Measurements from ENCODE around the gene USP9Y.
"Not testable (repeated sequence)": the region's sequence is repeated elsewhere in the genome, so short reads cannot be mapped to it uniquely, and the experiment has no call there.

Gene USP9Y

DNA sequence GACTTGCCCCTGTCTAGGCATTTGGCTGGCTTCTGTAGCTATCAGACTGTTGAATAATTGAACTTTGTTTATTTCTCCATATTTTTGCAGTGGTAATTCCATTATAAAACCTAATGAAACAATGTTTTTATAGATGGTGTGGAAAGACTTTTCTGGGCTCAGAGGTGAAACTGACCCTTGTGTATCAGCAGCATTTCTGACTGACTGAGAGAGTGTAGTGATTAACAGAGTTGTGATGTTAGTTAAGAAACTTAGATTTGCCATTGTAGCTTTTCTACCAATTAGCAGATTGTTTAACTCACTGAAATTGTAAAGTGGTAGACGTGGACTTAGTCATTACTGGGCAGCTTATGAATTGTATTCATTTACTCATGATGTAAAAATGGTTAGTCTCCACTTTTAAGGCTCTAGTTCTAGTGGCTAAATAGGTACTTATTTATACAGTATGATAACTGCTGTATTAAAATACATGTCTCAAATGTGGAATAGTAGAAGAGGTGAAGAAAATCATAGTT is at the start of gene USP9Y:
Gene USP9Y (plus strand): TSS at position 51 of the 515 bp plus-strand sequence. CDS start 8,217 bp downstream, outside the sequence.
- no peak for DNase-seq (ENCODE audit: low read depth in 2 of 2)

- DNase-seq (ENCODE audit: low read depth in 2 of 2), result no peak
These were observed 49.4 kb upstream of the USP9Y start for GRCh38 chrY:12651621-12652036.

DNA sequence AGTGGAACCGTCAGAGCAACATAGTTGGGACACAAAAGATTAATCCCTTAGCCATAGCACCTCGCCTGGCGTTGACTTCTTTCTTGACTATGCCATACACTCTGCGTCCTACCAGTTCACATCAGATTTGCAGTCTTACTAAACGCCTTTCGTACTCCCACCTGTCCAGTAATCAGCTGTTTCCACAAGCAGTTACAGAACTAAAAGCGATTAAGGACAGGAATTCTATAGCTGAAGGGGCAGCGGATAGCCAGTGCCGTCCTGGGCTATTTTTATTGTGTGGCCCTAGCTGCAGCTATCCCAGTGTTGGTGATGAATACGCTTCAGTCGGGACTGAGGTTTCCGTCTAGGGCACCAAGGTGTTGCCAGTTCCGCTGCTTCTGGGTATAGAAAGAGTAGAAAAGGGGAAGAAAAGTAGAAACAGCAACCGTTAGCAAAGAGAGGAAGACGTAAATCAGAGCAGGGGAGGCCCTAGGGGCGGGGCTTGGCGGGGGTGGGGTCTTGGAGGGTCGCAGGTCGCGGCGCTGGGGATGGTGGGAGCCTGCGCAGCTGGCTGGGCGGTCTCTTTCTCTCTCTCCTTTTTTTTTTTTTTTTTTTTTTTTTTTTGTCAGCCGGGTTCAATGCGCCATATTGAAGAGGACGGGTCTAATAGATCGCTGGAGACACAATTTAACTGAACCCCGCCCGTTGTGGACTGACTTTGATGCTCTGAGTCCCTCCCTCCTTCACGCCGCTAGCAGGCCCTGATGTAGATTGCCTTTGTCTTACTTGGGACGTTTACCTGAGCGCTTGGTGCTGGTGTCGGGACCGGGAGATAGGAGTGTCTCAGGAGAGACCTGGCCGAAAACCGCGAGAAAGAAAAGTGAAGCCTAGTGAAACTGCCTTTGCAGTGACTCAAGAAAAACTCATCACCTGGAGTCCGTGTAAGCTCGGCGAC is 39.0 kb upstream of the USP9Y start:
- DNase-seq (ENCODE audit: low read depth in 2 of 2), result peak in 1 of 2 donors; percentile 55

GRCh38 chrY:12662745-12663591 is 38.1 kb upstream of the USP9Y start:
- peak in 1 of 2 donors; percentile 41 for DNase-seq (ENCODE audit: low read depth in 2 of 2)

- DNase-seq (ENCODE audit: low read depth in 2 of 2), result not testable (repeated sequence)
These were observed 37.2 kb upstream of the USP9Y start for GRCh38 chrY:12663845-12664244.

- DNase-seq (ENCODE audit: low read depth in 2 of 2), result no peak
These were observed 22.9 kb upstream of the USP9Y start for GRCh38 chrY:12678111-12678510.

DNA sequence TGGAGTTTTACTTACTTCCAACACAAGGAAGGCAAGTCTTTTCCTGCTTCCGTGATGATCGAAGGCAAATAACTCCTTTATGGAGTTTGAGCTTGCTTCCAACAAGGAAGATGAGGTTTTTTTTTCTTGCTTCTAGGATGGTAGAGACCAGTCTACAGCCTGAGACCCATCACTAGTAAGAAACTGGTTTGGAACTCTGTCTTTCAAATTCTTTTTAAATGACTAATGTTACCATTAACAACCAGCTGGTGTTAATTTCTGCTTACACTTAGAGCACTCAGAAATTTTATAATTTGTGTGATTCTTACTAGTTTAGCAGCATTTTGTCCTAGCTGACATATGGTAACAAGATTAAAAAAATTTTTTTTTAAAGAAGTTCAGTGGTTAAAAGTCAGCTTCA is 19.5 kb upstream of the USP9Y start:
- no peak for DNase-seq (ENCODE audit: low read depth in 2 of 2)

GRCh38 chrY:12688337-12688736 is 12.7 kb upstream of the USP9Y start:
- DNase-seq (ENCODE audit: low read depth in 2 of 2), result no peak

GRCh38 chrY:12700087-12700486 is 944 bp upstream of the USP9Y start:
- no peak for DNase-seq (ENCODE audit: low read depth in 2 of 2)

DNA sequence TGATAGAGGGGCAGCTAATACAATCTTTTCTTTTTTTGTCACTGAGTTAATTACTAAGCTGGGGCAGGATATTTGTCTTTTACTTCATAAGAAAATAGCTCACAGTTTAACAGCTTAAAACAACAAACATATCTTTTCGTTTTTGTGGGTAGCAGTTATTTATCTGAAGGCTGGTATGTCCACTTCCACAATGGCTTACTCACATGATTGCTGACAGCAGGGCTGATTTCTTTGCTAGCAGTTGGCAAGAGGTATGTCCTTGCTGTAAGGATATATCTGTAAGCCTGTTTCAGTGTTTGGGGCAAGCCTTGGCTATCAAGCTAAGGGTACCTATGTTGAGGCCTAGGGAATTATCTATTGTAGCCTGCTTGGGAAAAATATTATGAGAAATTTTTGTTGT is 1.1 kb downstream of the USP9Y start:
- DNase-seq (ENCODE audit: low read depth in 2 of 2), result no peak

DNA sequence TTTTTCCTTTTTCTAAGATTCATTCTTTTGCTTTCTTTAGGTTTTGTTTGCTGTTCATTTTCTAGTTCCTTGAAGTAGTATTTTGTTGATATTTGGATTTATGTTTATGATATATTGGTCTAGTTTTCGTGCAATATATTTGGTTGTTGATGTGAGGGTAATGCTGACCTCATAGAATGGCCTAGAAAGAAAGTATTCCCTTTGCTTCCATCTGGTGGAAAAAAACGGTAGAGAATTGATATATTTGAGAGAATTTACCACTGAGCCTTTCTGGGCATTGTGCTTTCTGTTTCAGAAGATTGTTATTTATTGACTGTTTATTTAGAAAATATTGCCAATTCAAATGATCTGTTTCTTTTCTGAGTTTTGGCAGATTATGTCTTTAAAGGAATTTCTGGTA is 9.4 kb downstream of the USP9Y start:
- DNase-seq (ENCODE audit: low read depth in 2 of 2), result no peak

GRCh38 chrY:12715376-12715775 is 14.3 kb downstream of the USP9Y start:
- no peak for DNase-seq (ENCODE audit: low read depth in 2 of 2)

- DNase-seq (ENCODE audit: low read depth in 2 of 2), result no peak
These were observed 28.7 kb downstream of the USP9Y start for GRCh38 chrY:12729746-12730145.

- DNase-seq (ENCODE audit: low read depth in 2 of 2), result peak in 1 of 2 donors; percentile 19
These were observed 32.6 kb downstream of the USP9Y start for GRCh38 chrY:12733625-12734024.

- no peak for DNase-seq (ENCODE audit: low read depth in 2 of 2)
These were observed 33.0 kb downstream of the USP9Y start for GRCh38 chrY:12734051-12734450.

DNA sequence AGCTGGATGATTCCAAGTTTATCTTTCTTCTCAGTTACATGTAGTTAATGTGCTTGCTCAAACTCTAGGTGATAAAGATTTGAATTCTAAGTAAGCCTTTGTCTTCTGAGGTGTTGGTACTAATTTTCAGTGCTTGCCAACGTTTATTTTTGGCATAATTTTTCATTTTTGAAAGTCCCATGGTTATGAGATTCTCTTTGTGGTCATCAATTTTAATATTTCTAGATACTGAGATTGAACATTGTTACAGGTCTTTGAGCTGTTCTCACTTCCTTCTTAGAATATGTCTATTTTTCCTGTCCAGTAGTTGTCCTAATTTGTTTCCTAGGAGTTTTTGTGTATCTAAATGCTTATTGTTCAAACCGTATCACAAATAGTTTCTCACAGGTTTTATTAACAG is 40.4 kb downstream of the USP9Y start:
- DNase-seq (ENCODE audit: low read depth in 2 of 2), result no peak

GRCh38 chrY:12742725-12743124 is 41.7 kb downstream of the USP9Y start:
- DNase-seq (ENCODE audit: low read depth in 2 of 2), result no peak

DNA sequence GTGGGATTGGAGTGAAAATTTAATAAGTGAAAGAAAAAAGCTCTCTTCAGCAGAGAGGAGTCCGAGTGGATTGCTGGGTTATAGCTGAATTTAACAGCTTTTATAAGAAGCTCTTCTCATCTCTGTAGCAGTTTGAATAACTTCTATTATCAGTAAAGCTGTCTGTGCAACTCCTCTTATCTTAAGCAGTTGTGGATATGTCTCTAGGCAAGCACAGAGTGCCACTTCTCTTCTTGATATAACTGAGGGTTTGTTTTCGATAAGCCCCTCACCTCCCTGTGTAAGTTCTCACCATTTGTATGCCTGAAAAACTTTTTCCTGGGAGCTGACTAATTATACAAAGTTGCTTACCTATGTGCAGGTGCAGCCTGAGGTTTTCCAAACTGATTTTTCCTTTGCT is 43.1 kb downstream of the USP9Y start:
- no peak for DNase-seq (ENCODE audit: low read depth in 2 of 2)

DNA sequence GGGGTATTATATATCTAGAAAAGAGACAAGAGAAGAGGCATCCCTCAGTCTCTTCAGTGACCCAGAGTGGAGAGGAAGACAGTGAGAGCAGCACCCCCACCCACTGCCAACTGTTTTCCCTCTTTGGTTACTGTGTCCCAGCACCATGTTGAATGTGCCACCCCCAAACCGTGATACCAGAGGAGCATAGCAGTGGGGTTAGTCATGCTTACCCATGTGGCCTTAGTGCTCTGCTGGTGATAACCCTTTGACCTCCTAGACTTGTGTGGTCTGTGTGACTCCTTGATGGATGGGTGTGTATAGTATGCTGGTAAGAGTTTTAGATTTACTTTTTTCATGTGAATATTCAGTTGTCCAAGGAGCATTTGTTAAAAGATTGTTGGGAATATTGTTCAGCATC is 48.3 kb downstream of the USP9Y start:
- DNase-seq (ENCODE audit: low read depth in 2 of 2), result no peak

DNA sequence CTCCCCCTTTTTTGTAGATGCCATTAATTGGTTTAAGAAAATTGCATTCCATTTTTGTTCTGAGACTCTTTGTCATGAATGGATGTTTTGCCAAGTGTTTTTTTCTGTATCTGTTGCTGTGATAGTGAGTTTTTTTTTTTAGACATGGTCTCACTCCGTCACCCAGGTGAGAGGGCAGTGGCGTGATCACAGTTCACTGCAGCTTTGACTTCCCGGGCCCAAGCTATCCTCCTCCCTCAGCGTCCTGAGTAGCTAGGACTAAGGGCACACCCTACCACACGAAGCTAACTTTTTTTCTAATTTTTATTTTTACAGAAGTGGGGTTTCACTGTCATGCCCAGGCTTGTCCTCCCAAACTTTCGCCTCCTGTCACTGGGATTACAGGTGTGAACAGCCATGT is 51.8 kb downstream of the USP9Y start:
- DNase-seq (ENCODE audit: low read depth in 2 of 2), result no peak

- no peak for DNase-seq (ENCODE audit: low read depth in 2 of 2)
These were observed 55.0 kb downstream of the USP9Y start for GRCh38 chrY:12756021-12756420.

DNA sequence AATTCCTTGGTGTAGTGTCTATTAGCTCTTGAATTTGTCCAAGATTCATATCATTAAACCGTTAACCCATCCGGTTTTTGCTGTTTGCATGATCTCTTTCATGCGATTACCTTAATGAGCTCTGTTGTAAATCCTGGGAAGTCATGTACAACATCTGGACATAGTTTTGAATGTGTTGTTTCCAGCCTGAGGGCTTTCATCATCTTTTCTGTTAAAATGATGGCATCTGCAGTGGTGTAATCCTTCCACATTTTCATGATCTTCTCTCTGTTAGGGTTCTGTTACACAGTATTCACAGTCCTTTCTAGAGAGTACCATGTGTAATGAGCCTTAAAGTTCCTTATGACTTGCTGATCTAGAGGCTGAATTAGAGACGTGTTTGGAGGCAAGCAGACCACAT is 64.9 kb downstream of the USP9Y start:
- no peak for DNase-seq (ENCODE audit: low read depth in 2 of 2)

All from stimulated activated CD4-positive, alpha-beta T cell treated with anti-CD3 and anti-CD28 coated beads, Interleukin-15, amount 100 ng/mL, for 48 hours (primary cell).